Activated CD8-positive, alpha-beta T cell treated with anti-CD3 and anti-CD28 coated beads, Interleukin-2, amount 10 ng/mL, durations not matched to agents 7 days and 5 days (primary cell): ENCODE results near the gene ENSA. TPM values are rescaled to one million over a fixed set of nuclear protein-coding genes. Genes with fewer than 3 reads are reported as not detected.
"Not testable (repeated sequence)": the region's sequence is repeated elsewhere in the genome, so short reads cannot be mapped to it uniquely, and the experiment has no call there.

Experiments used
- ATAC-seq: fragments of 150-1000 bp; cut with Tn5 transposase; one replicate; pipeline ENCODE4 v1.10.0; 2021; ENCODE audit warnings: moderate library complexity
- CTCF ChIA-PET: fragments of 350-600 bp; sonication (Branson Sonifier 250); formaldehyde crosslinking; loops from one replicate; lab custom pipeline; 2021; ENCODE audit warnings: antibody characterized with exemption; lab: Charles Lee
- POLR2A ChIA-PET: fragments of 350-600 bp; sonication (Branson Sonifier 250); formaldehyde crosslinking; loops from one replicate; lab custom pipeline; 2021; ENCODE audit warnings: antibody characterized with exemption; lab: Charles Lee
- DNase-seq: peaks from one replicate; pipeline ENCODE4 v3.0.0-alpha.2; 2020
- H3K27ac Mint-ChIP-seq: one replicate; pipeline ENCODE4 v1.8.0; 2021; ENCODE audit warnings: mild to moderate bottlenecking, mixed read lengths
- H3K27me3 Mint-ChIP-seq: one replicate; pipeline ENCODE4 v1.8.0; 2021; ENCODE audit warnings: low read depth, mixed read lengths
- H3K36me3 Mint-ChIP-seq: one replicate; pipeline ENCODE4 v1.8.0; 2021; ENCODE audit warnings: low read depth, mixed read lengths
- H3K4me1 Mint-ChIP-seq: one replicate; pipeline ENCODE4 v1.8.0; 2021; ENCODE audit warnings: low read depth, mixed read lengths
- H3K4me3 Mint-ChIP-seq: one replicate; pipeline ENCODE4 v1.8.0; 2021; ENCODE audit warnings: mild to moderate bottlenecking, mixed read lengths
- H3K9me3 Mint-ChIP-seq: one replicate; pipeline ENCODE4 v1.8.0; 2022; ENCODE audit warnings: mixed read lengths; ENCODE audit not compliant: insufficient read depth
- total RNA-seq, 2 experiments: library from RNA; stranded (reverse); gene quantifications; one replicate each; pipeline ENCODE4 v1.2.3, GENCODE V29; 2021

The ENSA gene
- total RNA-seq, 2 experiments from 2014 or later: 208 to 214 TPM

GRCh38 chr1:150642296-150642695 is 12.9 kb upstream of the ENSA start:
- Mint-ChIP-seq H3K27me3 (no peaks in the 10 kb centered on the region), H3K27ac (no peak overlapping the region), H3K4me1 (no peaks in the 10 kb centered on the region), H3K4me3 (no peak overlapping the region), H3K36me3 (no peaks in the 10 kb centered on the region), H3K9me3 (no peaks in the 10 kb centered on the region)
- ChIA-PET POLR2A (no interaction called here), CTCF (no interaction called here)
- DNase-seq: no peak
- no peak for ATAC-seq

GRCh38 chr1:150641126-150641815 is 11.9 kb upstream of the ENSA start:
- ATAC-seq, DNase-seq, H3K9me3 Mint-ChIP-seq, H3K27me3 Mint-ChIP-seq, H3K27ac Mint-ChIP-seq, POLR2A ChIA-PET, H3K4me3 Mint-ChIP-seq, H3K36me3 Mint-ChIP-seq, H3K4me1 Mint-ChIP-seq: not testable (repeated sequence)
- CTCF ChIA-PET: interaction anchor here (1.2 to 1.9 kb wide), 2 partner anchors 21 to 81 kb away, joined by 4 read pairs; no protein-coding TSS in a partner anchor

- H3K27me3 Mint-ChIP-seq, H3K4me1 Mint-ChIP-seq, DNase-seq, ATAC-seq, CTCF ChIA-PET, H3K9me3 Mint-ChIP-seq, H3K36me3 Mint-ChIP-seq, H3K4me3 Mint-ChIP-seq, H3K27ac Mint-ChIP-seq: not testable (repeated sequence)
- POLR2A ChIA-PET: interaction anchor here (1.5 kb wide), 1 partner anchor 9 kb away, joined by 3 read pairs; the partner anchor contains the start of gene ENSA
These were observed 9.0 kb upstream of the ENSA start for GRCh38 chr1:150638430-150638829.

- H3K27me3 Mint-ChIP-seq, H3K9me3 Mint-ChIP-seq, CTCF ChIA-PET, H3K36me3 Mint-ChIP-seq, DNase-seq, POLR2A ChIA-PET, H3K27ac Mint-ChIP-seq, H3K4me1 Mint-ChIP-seq, H3K4me3 Mint-ChIP-seq, ATAC-seq: not testable (repeated sequence)
These were observed 5.6 kb upstream of the ENSA start for GRCh38 chr1:150634839-150635622.

GRCh38 chr1:150628766-150629114 is 672 bp downstream of the ENSA start:
- Mint-ChIP-seq H3K9me3 (no peaks in the 10 kb centered on the region), H3K4me3 (no peak overlapping the region), H3K4me1 (peaks cover 25% of the 10 kb centered on the region), H3K36me3 (peaks cover 38% of the 10 kb centered on the region), H3K27ac (no peak overlapping the region), H3K27me3 (no peaks in the 10 kb centered on the region)
- no peak for ATAC-seq
- no peak for DNase-seq
- POLR2A ChIA-PET: interaction anchor here (0.6 to 3.6 kb wide), 13 partner anchors 9 to 348 kb away, joined by 3 to 73 read pairs (median 6); partner anchors contain the start of genes FALEC and MCL1
- CTCF ChIA-PET: interaction anchor here (0.7 to 17.7 kb wide), 10 partner anchors 9 to 373 kb away, joined by 3 to 386 read pairs (median 4); partner anchors contain the start of genes GOLPH3L and MCL1

GRCh38 chr1:150627826-150628410 is 1.5 kb downstream of the ENSA start:
- H3K9me3 Mint-ChIP-seq: no peaks in the 10 kb centered on the region
- H3K4me3 Mint-ChIP-seq: no peak overlapping the region
- peaks cover 32% of the 10 kb centered on the region for H3K4me1 Mint-ChIP-seq
- DNase-seq (no peak), ATAC-seq (no peak)
- peaks cover 45% of the 10 kb centered on the region for H3K36me3 Mint-ChIP-seq
- ChIA-PET POLR2A (interaction anchor here (0.6 to 3.6 kb wide), 9 partner anchors 8 to 311 kb away, joined by 3 to 73 read pairs (median 7); partner anchors contain the start of gene MCL1), CTCF (interaction anchor here (1.1 to 17.7 kb wide), 7 partner anchors 8 to 372 kb away, joined by 3 to 386 read pairs (median 9); partner anchors contain the start of genes GOLPH3L and MCL1)
- peak overlapping the region; percentile 43 for H3K27ac Mint-ChIP-seq
- no peaks in the 10 kb centered on the region for H3K27me3 Mint-ChIP-seq

GRCh38 chr1:150626150-150626549 is 3.3 kb downstream of the ENSA start:
- no peak for ATAC-seq
- Mint-ChIP-seq H3K4me3 (no peak overlapping the region), H3K9me3 (no peaks in the 10 kb centered on the region), H3K27me3 (no peaks in the 10 kb centered on the region), H3K36me3 (peaks cover 55% of the 10 kb centered on the region), H3K27ac (no peak overlapping the region), H3K4me1 (peaks cover 48% of the 10 kb centered on the region)
- POLR2A ChIA-PET: interaction anchor here (3.0 kb wide), 1 partner anchor 47 kb away, joined by 17 read pairs; the partner anchor contains the start of gene MCL1
- DNase-seq: no peak
- CTCF ChIA-PET: interaction anchor here (1.9 to 17.7 kb wide), 2 partner anchors 64 to 369 kb away, joined by 9 to 386 read pairs; no protein-coding TSS in a partner anchor

GRCh38 chr1:150624546-150624945 is 4.9 kb downstream of the ENSA start:
- H3K27ac Mint-ChIP-seq, ATAC-seq, H3K4me3 Mint-ChIP-seq, DNase-seq, H3K9me3 Mint-ChIP-seq, H3K27me3 Mint-ChIP-seq: not testable (repeated sequence)
- ChIA-PET CTCF (interaction anchor here (17.7 kb wide), 1 partner anchor 63 kb away, joined by 386 read pairs; no protein-coding TSS in a partner anchor), POLR2A (interaction anchor here (0.7 to 13.4 kb wide), 2 partner anchors 49 to 265 kb away, joined by 3 to 224 read pairs; partner anchors contain the start of gene MCL1)
- peaks cover 51% of the 10 kb centered on the region for H3K4me1 Mint-ChIP-seq
- peaks cover 66% of the 10 kb centered on the region for H3K36me3 Mint-ChIP-seq

GRCh38 chr1:150624134-150624533 is 5.3 kb downstream of the ENSA start:
- H3K4me3 Mint-ChIP-seq, H3K27me3 Mint-ChIP-seq, DNase-seq, ATAC-seq, H3K9me3 Mint-ChIP-seq: not testable (repeated sequence)
- POLR2A ChIA-PET: interaction anchor here (0.7 to 13.4 kb wide), 2 partner anchors 49 to 266 kb away, joined by 3 to 224 read pairs; partner anchors contain the start of gene MCL1
- Mint-ChIP-seq H3K36me3 (peaks cover 70% of the 10 kb centered on the region), H3K4me1 (peaks cover 51% of the 10 kb centered on the region), H3K27ac (peak overlapping the region; percentile 71)
- CTCF ChIA-PET: interaction anchor here (17.7 kb wide), 1 partner anchor 62 kb away, joined by 386 read pairs; no protein-coding TSS in a partner anchor

GRCh38 chr1:150622303-150622975 is 7.0 kb downstream of the ENSA start:
- ChIA-PET CTCF (interaction anchor here (0.9 to 17.7 kb wide), 9 partner anchors 9 to 90 kb away, joined by 3 to 386 read pairs (median 5); partner anchors contain the start of gene MCL1), POLR2A (interaction anchor here (13.4 to 15.3 kb wide), 2 partner anchors 47 to 59 kb away, joined by 169 to 224 read pairs; partner anchors contain the start of gene MCL1)
- H3K9me3 Mint-ChIP-seq: no peaks in the 10 kb centered on the region
- peaks cover 66% of the 10 kb centered on the region for H3K36me3 Mint-ChIP-seq
- ATAC-seq: no peak
- H3K27ac Mint-ChIP-seq: peak overlapping the region; percentile 80
- H3K4me1 Mint-ChIP-seq: peaks cover 48% of the 10 kb centered on the region
- H3K27me3 Mint-ChIP-seq: no peaks in the 10 kb centered on the region
- no peak for DNase-seq
- no peak overlapping the region for H3K4me3 Mint-ChIP-seq
